GM12801 (cell line): ENCODE results near the gene DCC.

ENCODE experiments used
- CTCF ChIP-seq: IDR thresholded peaks from one replicate; pipeline ENCODE4 v1.5.1; 2011; ENCODE audit warnings: control low read depth; ENCODE audit not compliant: insufficient read length; ENCODE audit errors: extremely low read depth

The DCC gene

GRCh38 chr18:52426041-52426440 lies 86.0 kb downstream of the DCC start:
- TF ChIP-seq CTCF: no peak

- TF ChIP-seq CTCF: no peak
These were observed 86.5 kb downstream of the DCC start for GRCh38 chr18:52426462-52426861.

- no peak for TF ChIP-seq CTCF
These were observed 87.7 kb downstream of the DCC start for GRCh38 chr18:52427521-52428175.

- no peak for TF ChIP-seq CTCF
These were observed 91.7 kb downstream of the DCC start for GRCh38 chr18:52431683-52432082.

- no peak for TF ChIP-seq CTCF
These were observed 93.8 kb downstream of the DCC start for GRCh38 chr18:52433797-52434196.

GRCh38 chr18:52435301-52435700 lies 95.3 kb downstream of the DCC start:
- TF ChIP-seq CTCF: no peak

- no peak for TF ChIP-seq CTCF
These were observed 97.2 kb downstream of the DCC start for GRCh38 chr18:52437161-52437560.
